ENCODE measurements around the gene PRPF40B.
"Not testable (repeated sequence)": the region's sequence is repeated elsewhere in the genome, so short reads cannot be mapped to it uniquely, and the experiment has no call there.

Gene PRPF40B

DNA sequence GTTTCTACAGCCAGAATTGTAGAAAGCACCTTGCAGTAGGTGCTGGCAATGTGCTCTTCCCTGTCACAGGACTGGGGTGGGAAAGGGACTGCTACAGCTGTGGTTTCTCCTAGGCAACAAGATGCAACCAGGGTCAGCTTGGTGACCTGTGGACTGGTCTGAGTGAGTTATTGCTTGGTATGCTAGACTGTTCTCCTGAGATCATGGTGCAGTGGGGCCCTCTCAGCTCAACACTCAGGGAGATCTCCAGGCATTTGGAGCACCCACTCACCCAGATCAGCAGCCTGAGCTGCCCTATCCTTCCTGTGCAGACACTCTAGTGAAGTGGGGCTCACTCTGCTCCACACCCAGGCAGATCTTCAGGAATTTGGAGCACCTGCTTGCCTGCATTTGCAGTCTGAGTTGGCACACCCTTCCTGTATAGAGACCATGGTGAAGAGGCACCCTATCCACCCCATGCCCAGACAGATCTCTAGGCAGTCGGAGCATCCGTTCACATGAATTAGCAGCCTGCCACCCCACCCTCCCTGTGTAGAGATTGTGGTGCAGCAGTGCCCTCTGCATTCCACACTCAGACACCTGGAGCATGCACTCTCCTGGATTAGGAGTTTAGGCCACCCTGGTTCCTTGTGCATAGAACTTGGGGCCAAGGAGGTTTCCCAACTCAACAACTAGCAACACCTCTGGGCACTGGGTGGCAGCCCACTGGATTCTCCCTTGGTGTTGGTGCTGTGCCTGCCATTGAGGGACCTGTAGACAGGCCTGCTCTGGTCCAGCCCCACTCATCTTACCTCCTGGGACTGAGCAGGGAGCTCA lies 14.1 kb upstream of the PRPF40B start:
- DNase-seq (ENCODE audit: low spot score), result no peak

DNA sequence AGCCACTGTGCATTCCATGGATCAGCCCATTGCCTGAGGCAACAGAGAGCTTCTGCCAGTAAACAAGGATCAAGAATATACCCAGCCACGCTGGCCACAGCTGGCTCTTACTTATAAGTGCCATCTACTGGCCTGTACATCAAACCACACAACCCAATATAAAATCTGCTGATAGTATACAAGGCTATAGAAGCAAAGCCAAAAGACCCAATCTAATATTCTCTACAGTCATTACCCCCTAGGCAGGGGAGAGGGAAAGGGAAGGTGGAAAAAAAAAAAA lies 13.5 kb upstream of the PRPF40B start:
- DNase-seq (ENCODE audit: low spot score), result no peak

DNA sequence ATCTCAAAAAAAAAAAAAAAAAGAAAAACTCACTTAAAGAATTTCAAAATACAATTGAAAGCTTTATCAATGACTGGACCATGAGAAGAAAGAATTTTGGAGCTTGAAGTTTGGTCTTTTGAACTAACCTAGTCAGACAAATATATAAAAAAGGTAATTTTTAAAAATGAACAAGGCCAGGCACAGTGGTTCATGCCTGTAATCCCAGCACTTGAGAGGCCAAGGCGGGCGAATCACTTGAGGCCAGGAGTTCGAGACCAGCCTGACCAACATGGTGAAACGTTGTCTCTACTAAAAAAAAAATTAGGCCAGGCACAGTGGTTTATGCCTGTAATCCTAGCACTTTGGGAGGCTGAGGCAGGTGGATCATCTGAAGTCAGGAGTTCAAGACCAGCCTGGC lies 12.6 kb upstream of the PRPF40B start:
- DNase-seq (ENCODE audit: low spot score), result not testable (repeated sequence)

DNA sequence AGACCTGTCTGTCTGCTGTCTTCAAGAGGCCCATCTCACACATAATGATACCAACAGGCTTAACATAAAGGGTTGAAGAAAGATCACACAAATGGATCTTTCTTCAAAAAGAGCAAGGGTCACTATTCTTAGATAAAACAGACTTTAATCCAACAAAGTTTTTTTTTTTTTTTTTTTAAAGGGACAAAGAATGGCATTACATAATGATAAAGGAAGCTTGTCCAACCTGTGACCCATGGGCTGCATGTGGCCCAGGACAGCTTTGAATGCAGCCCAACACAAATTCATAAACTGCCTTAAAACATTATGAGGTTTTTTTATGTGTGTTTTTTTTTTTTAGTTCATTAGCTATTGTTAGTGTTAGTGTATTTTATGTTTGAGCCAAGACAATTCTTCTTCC lies 11.2 kb upstream of the PRPF40B start:
- no peak for DNase-seq (ENCODE audit: low spot score)

DNA sequence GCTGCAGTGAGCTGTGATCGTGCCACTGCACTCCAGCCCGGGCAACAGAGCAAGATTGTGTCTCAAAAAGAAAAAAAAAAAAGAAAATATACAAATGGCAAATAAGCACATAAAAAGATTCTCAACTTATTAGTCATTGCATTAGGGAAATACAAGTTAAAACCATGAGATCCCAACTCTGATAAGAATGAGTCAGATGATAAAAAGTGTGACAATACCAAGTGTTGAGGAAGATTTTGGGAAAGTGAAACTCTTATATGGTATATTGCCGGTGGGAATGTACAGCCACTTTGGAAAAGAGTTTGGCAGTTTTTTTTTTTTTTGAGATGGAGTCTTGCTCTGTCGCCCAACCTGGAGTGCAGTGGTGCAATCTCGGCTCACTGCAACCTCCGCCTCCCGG lies 7.6 kb upstream of the PRPF40B start:
- DNase-seq (ENCODE audit: low spot score), result no peak

DNA sequence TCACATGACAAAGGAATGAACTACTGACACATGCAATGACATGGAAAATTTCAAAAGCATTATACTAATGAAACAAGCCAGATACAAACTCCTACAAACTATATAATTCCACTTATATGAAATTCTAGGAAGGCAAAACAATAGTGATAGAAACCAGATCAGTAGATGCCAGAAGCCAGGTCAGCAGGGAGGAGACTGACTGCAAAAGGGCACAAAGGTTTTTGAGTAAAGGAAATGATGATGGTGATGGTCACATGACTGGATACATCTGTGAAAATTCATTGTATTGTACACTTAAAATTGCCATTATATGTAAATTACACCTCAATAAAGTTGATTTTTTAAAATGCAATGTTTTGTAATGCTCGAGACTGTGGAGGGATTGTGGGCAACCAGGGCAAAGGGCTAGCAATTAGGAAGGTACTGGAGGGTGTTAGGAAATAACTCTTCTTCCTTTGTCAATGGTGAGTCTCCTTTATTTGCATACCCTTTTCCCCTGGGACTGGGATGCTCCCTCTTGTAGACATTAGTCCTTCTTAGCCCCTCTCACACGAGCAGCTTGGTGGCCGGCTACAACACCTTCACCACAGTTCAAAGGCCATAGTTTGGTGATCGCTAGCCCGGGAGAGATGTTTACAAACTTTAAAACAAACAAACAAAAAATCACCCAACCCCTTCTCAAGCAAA lies 6.7 kb upstream of the PRPF40B start:
- DNase-seq (ENCODE audit: low spot score), result no peak

DNA sequence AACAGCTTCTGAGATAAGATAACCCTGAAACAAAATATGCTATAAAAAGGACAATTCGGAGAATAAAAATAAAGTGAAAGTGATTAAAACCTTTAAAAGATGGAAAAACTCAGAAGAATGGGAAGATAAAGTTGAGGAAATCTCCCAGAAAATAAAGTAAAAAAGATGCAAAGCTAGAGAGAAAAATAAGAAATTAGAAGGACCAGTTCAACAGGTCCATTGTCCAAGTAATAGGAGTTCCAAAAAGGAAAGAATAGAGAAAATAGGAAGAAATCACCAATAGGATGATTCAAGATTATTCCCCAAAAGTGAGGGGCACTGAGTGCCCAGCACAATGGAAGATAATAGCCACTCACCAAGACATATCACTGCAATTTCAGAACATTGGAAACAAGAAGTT lies 4.8 kb upstream of the PRPF40B start:
- no peak for DNase-seq (ENCODE audit: low spot score)

DNA sequence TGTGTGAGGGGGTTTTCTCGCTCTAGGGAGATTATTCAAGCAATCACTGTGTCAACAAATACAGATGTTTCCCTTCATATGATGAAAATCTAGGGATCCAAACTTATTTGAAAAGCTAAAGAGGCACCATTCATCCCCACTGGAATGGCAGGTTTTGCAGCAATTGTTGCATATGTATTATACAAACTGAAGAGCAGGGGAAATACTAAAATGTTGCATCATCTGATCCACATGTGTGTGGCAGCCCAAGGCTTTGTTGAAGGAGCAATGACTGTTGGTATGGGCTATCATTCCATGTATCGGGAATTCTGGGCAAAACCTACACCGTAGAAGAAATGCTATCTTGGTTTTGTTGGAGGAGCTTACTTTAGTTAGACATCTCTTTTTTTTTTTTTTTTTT lies 4.1 kb upstream of the PRPF40B start:
- no peak for DNase-seq (ENCODE audit: low spot score)

DNA sequence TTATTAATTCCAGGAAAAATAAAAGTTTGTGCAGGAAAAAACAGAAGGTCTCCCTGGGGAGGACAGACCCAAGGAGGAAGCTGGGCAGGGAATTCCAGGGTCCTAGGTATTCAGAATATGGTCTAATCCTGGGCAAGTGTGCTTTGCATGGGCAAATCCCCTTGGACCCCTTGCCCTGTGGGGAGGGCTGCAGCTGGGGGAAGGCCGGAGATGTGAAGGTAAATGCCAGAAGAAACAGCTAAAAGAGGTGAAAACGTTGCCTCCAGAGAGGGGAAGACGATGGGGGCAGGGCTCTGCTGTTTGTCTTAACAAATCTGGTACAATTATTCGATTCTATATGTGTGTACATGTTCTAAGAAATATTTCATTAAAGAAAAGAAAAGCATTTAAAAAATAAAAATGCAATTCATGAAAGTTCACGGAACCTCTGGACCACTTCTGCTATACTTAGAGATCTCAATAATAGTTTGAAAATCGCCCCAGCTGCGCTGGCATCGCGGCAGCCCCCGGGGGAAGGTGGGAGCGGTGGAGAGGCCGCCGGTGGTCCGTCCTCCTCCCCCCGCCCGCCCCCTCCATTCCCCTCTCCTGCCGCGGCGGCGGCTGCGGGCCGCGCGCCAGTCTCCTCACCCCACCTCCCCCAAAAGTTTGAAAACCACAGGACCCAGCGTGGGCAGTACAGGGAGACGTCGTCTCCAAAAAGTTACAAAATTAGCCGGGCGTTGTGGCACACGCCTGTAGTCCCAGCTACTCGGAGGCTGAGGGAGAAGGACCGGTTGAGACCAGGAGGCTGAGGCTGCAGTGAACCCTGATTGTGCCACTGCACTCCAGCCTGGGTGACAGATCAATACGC lies 1.5 kb upstream of the PRPF40B start:
- DNase-seq (ENCODE audit: low spot score), result no peak

DNA sequence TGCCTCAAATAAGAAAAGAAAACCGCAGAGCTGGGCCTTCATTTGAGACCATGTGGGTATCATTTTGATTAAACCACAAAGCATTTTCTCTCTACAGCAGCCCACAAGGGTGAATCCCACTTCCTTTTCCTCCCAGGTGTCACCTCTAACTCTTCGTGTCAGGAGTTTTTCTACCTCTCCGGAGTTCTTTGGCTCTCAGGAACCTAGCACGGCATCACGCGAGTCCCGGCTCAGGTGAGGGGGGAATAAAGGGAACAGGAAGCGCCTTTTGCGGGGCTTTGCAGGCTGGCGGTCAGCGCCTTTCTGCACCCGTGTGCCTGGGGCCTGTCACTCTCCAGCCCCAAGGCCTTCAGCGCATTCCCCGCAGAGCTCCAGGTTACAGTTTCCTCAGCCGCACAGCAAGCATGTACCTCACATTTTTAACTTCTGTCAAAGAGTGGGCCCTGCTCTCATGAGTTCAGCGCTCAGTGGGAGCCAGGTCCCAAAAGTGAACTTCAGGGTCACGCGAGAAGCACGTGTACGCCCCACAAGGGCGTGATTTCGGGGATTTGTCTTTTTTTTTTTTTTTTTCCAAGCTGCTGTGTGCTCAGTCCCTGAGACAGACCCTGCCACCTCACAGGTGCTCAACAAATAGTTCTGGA lies 740 bp upstream of the PRPF40B start:
- peak; percentile 65 for DNase-seq (ENCODE audit: low spot score)

DNA sequence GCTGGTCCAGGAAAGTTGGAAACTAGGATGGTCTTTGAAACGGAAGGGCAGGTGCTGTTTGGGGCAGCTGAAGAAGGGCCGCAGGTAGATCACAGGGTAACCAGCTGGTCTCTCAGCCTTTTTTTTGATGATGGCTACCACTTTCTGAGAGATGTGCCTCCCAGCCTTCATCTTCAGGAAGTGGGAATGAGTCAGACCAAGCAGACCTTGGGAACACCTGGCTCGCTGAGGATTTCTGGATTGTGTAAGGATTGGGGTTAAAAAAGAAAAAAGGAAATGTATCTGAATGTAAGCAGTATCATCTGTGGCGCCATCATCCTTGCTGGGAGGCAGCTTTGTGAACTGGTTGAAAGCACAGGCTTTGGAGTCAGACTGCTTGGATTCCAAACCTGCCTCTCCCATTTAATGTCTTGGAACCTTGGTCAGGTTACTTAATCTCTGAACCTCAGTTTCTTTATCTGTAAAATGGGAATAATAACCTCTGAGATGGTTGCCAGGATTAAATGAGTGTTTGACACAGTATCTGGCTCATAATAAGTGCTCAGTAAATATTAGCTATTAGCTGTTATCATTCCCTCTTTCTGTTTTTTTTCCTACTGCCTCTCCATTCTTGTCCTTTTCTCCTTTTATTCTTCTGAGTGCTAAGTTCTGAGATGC lies 1.7 kb downstream of the PRPF40B start:
- DNase-seq (ENCODE audit: low spot score), result no peak

DNA sequence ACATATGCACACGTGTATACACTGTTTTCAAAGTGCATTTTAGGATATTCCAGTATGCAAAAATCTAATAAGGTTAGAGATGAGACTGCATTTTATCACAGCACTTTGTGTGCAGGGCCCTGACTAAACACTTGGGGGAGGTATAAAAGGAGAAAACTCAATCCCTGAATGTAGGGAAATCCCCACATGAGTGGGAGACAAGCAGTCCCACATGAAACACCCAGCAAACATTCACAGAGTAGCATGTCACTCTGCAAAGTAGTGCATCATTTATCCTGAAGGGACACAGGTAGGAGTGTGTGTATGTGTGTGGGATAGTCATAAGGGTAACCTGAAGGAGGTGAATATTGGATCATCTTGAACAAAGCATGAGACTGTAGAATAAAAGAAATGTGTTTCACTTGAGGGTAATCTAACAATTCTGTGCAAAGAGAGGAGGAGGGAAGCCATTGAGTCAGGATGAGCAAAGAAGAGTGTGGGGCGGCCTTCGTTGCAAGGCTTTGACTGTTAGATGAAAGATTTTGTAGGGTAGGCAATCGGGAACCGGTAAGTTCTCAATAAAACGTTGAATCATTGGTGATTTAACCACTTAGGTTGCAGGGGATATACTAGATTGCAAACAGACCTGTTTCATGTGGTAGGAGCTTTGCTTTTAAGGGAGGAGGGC lies 2.9 kb downstream of the PRPF40B start:
- DNase-seq (ENCODE audit: low spot score), result no peak

DNA sequence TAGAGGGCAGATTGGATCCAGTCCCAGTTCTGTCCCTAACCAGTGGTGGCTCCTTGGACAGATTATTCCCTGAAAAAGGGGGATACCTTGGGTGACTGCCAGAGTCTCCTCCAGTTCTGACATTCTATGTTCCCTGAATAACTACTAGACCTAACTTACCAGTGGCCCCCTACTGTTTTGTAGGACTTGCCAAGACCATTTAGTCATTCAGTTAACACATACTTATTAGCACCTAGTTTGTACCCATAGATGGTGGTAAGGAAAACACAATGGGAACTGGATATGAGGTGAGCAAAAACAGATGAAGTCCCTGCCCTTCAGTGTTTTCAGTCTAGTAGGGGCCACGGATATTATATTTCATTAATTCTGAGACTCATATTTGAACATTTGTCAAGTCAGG lies 3.5 kb downstream of the PRPF40B start:
- DNase-seq (ENCODE audit: low spot score), result no peak

DNA sequence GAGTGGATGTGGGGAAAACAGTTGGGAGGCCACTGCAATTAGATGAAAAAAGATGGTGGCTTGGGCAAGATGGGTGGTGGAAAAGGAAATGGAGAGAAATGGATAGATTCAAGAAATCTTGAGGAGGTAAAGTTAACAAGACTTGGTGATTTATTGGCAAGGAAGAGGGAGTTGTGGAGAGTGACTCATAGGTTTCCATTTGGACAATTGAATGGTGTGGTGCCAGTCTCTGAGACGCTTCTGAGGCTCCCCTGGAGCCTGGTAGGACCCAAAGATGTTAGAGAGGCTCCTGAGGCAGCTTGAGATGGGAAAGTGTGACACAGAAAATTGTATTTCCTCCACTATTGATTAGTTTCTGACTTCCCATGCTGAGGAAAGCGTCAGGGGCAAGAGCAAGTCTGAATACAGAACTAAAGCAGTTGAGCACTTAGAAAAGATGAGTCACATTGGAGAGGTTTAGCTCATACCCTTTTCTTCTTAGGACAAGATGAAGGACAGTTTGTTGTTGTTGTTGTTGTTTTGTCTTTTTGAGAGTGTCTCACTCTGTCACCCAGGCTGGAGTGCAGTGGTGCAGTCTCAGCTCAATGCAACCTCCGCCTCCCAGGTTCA lies 4.5 kb downstream of the PRPF40B start:
- peak; percentile 60 for DNase-seq (ENCODE audit: low spot score)

DNA sequence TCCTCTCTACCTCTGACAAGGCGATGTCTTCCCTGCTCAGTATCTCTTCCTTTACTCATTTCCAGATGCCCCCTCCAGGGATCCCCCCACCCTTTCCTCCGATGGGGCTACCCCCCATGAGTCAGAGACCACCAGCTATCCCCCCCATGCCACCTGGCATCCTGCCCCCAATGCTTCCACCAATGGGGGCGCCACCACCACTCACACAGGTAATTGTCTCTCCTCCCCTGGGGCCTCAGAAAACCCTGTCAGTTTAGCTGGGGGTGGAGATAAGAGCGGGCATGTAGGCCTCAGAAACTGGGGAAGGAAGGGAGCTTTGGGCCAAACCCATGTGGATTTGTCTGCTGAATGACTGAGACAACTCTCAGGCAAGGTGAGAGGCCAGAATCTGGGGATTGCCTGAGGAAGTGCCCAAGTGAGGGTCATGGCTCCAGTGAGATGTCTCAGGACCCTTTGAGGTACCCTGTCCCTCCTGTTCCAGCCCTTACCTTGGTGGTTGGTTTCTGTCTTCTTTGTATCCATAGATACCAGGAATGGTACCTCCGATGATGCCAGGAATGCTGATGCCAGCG lies 8.1 kb downstream of the PRPF40B start:
- no peak for DNase-seq (ENCODE audit: low spot score)

DNA sequence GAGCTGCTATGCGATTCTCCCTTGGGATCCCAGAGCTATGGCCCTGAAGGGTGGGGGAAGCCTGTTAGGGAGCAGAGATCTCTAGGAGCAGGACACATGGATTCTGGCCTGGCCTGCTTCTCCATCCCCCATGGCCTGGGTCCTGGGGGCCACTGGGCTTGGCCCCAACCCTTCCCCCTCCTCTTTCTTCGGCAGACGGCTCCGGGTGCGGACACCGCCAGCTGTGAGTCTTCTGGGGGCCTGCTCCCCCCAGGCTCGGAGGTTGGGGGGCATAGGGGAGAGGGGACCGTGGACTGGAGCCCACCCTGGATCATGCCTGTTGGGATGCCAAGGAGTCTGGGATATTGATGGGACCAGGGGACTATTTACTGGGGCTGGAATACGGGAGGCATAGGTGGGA lies 9.0 kb downstream of the PRPF40B start:
- DNase-seq (ENCODE audit: low spot score), result no peak

DNA sequence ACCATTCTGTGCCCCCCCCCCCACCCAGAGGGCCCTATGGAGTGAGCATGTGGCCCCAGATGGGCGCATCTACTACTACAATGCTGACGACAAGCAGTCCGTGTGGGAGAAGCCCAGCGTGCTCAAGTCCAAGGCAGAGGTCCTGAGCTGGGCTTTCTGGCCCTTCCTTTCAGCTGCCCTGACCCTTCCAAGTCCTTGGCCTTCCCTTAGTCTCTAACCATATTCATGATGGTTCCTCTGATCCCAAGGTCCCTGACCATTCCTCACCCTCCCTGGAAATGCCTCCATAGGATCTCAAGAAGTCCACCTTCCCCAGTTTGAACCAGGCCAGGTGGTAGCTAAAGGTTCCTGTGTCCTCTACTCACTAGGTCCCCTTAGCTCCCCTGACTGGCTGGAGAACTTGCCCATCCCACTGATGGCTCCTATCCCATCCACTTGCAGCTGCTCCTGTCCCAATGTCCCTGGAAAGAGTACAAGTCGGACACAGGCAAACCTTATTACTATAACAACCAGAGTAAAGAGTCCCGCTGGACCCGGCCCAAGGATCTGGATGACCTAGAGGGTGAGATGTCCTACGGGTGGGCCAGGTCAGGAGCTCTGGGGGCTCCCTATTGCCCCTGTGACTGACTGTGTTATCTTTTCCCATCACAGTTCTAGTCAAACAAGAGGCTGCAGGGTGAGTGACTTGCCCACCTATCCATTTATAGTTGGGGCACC lies 9.8 kb downstream of the PRPF40B start:
- DNase-seq (ENCODE audit: low spot score), result no peak

DNA sequence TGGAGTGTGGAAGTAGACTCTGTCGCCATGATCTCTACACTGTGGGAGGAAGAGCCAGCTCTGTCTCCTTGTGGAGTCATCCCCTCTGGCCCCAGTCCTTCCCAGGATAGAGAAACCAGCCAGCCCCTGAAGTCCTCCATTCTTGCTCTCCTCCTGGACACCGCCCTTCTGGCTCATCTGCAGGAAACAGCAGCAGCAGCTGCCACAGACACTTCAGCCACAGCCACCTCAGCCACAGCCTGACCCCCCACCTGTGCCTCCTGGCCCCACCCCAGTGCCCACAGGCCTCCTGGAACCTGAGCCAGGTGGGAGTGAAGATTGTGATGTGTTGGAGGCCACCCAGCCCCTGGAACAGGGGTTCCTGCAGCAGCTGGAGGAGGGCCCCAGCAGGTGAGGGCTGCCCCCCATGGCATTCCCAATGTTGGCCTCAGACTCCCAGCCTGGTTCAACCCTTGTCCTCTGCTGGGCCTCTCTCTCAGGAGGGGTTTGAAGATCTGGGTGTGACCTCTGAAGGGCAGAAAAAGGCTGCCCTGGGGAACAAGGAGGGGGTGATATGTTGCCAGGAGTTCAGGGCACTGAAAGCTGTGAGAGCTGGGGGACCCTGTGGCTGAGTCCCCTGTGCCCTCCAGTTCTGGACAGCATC lies 10.5 kb downstream of the PRPF40B start:
- no peak for DNase-seq (ENCODE audit: low spot score)

DNA sequence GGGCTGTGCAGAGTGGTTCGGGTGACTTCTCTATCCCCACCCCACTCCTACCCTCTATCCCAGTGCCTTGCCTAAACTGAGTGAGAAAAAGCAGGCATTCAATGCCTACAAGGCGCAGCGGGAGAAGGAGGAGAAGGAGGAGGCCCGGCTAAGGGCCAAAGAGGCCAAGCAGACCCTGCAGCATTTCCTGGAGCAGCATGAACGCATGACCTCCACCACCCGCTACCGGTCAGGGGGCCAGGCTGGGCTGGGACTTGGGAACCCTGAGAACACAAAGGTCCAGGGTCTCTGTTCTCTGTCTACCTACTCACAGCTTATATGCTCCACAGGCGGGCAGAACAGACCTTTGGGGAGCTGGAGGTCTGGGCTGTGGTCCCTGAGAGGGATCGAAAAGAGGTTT lies 11.7 kb downstream of the PRPF40B start:
- no peak for DNase-seq (ENCODE audit: low spot score)

DNA sequence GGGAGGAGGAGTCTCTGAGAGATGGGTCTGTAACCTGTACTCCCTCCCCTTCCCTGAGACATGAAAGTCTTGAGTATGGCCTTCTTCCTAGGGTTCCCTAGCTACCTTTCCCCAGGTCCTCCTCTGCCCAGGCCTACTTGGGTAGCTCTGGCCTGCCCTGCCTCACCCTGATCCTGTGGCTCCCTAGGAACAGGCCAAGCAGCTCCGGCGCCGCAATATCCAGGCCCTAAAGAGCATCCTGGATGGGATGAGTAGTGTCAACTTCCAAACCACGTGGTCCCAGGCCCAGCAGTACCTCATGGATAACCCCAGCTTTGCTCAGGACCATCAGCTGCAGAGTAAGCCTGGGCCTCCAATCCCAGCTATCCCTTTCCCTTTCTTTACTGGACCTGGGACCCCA lies 12.3 kb downstream of the PRPF40B start:
- DNase-seq (ENCODE audit: low spot score), result no peak
